Fibroblast of pulmonary artery (primary cell): ENCODE measurements around the gene COL9A2.
"Not testable (repeated sequence)": the region's sequence is repeated elsewhere in the genome, so short reads cannot be mapped to it uniquely, and the experiment has no call there.

Experiments used
- DNase-seq: peaks from one replicate; pipeline ENCODE4 v3.0.0-alpha.2; 2010; ENCODE audit warnings: low read depth
- H3K4me3 ChIP-seq: replicated peaks from 2 replicates; pipeline ENCODE4 v1.5.1; 2011; ENCODE audit warnings: low read depth, mild to moderate bottlenecking, control low read depth, low read length, moderate library complexity
- CTCF ChIP-seq: IDR thresholded peaks from 2 replicates; pipeline ENCODE4 v1.5.1; 2011; ENCODE audit warnings: mild to moderate bottlenecking, control low read depth, low read length, inconsistent platforms; ENCODE audit errors: missing control alignments

The COL9A2 gene

GRCh38 chr1:40357625-40358024 lies 40.5 kb upstream of the COL9A2 start:
- no peak for TF ChIP-seq CTCF
- H3K4me3 ChIP-seq, result no peak overlapping the region
- DNase-seq, result no peak

- no peak for DNase-seq
These were observed 36.0 kb upstream of the COL9A2 start for GRCh38 chr1:40353082-40353481.

GRCh38 chr1:40352126-40352525 lies 35.0 kb upstream of the COL9A2 start:
- no peak for DNase-seq
- no peak overlapping the region for H3K4me3 ChIP-seq

More at GRCh38 chr1:40353082-40353481, 36.0 kb upstream of the COL9A2 start:
- H3K4me3 ChIP-seq, result no peak overlapping the region
- no peak for TF ChIP-seq CTCF

GRCh38 chr1:40351124-40351523 lies 34.0 kb upstream of the COL9A2 start:
- DNase-seq, result no peak
- H3K4me3 ChIP-seq, result no peak overlapping the region
- no peak for TF ChIP-seq CTCF

More at GRCh38 chr1:40352126-40352525, 35.0 kb upstream of the COL9A2 start:
- TF ChIP-seq CTCF, result no peak

- no peak for DNase-seq
- no peak overlapping the region for H3K4me3 ChIP-seq
- no peak for TF ChIP-seq CTCF
These were observed 33.3 kb upstream of the COL9A2 start for GRCh38 chr1:40350391-40350790.

- DNase-seq, result peak; percentile 65
- no peak overlapping the region for H3K4me3 ChIP-seq
- no peak for TF ChIP-seq CTCF
These were observed 27.5 kb upstream of the COL9A2 start for GRCh38 chr1:40344597-40344996.

- not testable (repeated sequence) for H3K4me3 ChIP-seq, DNase-seq
These were observed 25.3 kb upstream of the COL9A2 start for GRCh38 chr1:40342381-40342717.
